HFF-Myc (cell line): ENCODE results near the gene SP2.

Source experiments
- DNase-seq: peaks from one replicate; pipeline ENCODE4 v3.0.0-alpha.2; 2011; ENCODE audit warnings: low read depth; ENCODE audit errors: extremely low read depth
- H3K4me3 ChIP-seq: replicated peaks from 2 replicates; pipeline ENCODE4 v1.5.1; 2011; ENCODE audit warnings: low read depth, mild to moderate bottlenecking, control low read depth, low read length
- CTCF ChIP-seq: IDR thresholded peaks from 2 replicates; pipeline ENCODE4 v1.5.1; 2012; ENCODE audit warnings: mild to moderate bottlenecking, low read depth, low read length, control low read depth; ENCODE audit errors: missing control alignments

Gene SP2

GRCh38 chr17:47860386-47860785 lies 35.6 kb upstream of the SP2 start:
- H3K4me3 ChIP-seq, result no peak overlapping the region
- DNase-seq, result no peak
- no peak for TF ChIP-seq CTCF

GRCh38 chr17:47862621-47863440 lies 33.2 kb upstream of the SP2 start:
- no peak overlapping the region for H3K4me3 ChIP-seq
- no peak for TF ChIP-seq CTCF
- DNase-seq, result peak; percentile 26

GRCh38 chr17:47864791-47865216 lies 31.2 kb upstream of the SP2 start:
- H3K4me3 ChIP-seq, result no peak overlapping the region
- TF ChIP-seq CTCF, result no peak
- DNase-seq, result no peak

GRCh38 chr17:47866941-47867340 lies 29.1 kb upstream of the SP2 start:
- H3K4me3 ChIP-seq, result no peak overlapping the region
- no peak for TF ChIP-seq CTCF
- DNase-seq, result no peak

GRCh38 chr17:47867813-47868533 lies 28.1 kb upstream of the SP2 start:
- DNase-seq, result no peak
- TF ChIP-seq CTCF, result no peak
- no peak overlapping the region for H3K4me3 ChIP-seq

- TF ChIP-seq CTCF, result no peak
Measured at GRCh38 chr17:47869114-47869513, 26.9 kb upstream of the SP2 start.

More at GRCh38 chr17:47869114-47869513, 26.9 kb upstream of the SP2 start:
- DNase-seq, result no peak
- no peak overlapping the region for H3K4me3 ChIP-seq
